Endothelial cell of umbilical vein (primary cell): ENCODE data around the gene MVK.

ENCODE experiments used
- CTCF ChIP-seq, 2 donors: IDR thresholded peaks; 1 replicate in 1 of 2; 2 replicates in 1 of 2; pipeline ENCODE4 v1.5.1; 2011; ENCODE audit warnings: low read length in 2 of 2, mild to moderate bottlenecking in 2 of 2, moderate library complexity in 2 of 2, control low read depth in 1 of 2, inconsistent platforms in 1 of 2, low read depth in 1 of 2; ENCODE audit not compliant: insufficient read depth in 1 of 2; ENCODE audit errors: extremely low read depth in 1 of 2
- EZH2 ChIP-seq: IDR thresholded peaks from 2 replicates; pipeline ENCODE4 v1.6.1; 2012; ENCODE audit warnings: borderline replicate concordance, low read depth, mild to moderate bottlenecking, moderate library complexity, low read length, inconsistent platforms; ENCODE audit not compliant: severe bottlenecking
- MAX ChIP-seq: IDR thresholded peaks from 2 replicates; pipeline ENCODE4 v1.6.1; 2011; ENCODE audit not compliant: insufficient read depth, insufficient read length
- MYC ChIP-seq: IDR thresholded peaks from one replicate; pipeline ENCODE4 v1.6.1; 2011; ENCODE audit warnings: mild to moderate bottlenecking, low read depth, low read length
- POLR2A ChIP-seq: IDR thresholded peaks from 2 replicates; pipeline ENCODE4 v1.6.1; 2012; ENCODE audit warnings: low read depth, mild to moderate bottlenecking, control low read depth, low read length
- POLR2AphosphoS5 ChIP-seq: IDR thresholded peaks from 2 replicates; pipeline ENCODE4 v1.6.1; 2012; ENCODE audit warnings: low read depth, mild to moderate bottlenecking, control low read depth, low read length, moderate library complexity; ENCODE audit not compliant: insufficient read depth

GRCh38 chr12:109592195-109592904 lies 18.8 kb downstream of the MVK start:
- no peak for TF ChIP-seq POLR2AphosphoS5
- no peak for TF ChIP-seq CTCF (IDR thresholded peaks at IDR 0.05; ENCODE audit: extremely low read depth in 1 of 2, insufficient read depth in 1 of 2, low read depth in 1 of 2, low read length in 2 of 2)
- no peak for TF ChIP-seq POLR2A
- no peak for TF ChIP-seq MAX
- no peak for TF ChIP-seq EZH2
- TF ChIP-seq MYC = no peak
